HG02798 (cell line): Measurements from ENCODE around the gene RHOBTB1.
"Not testable (repeated sequence)": the region's sequence is repeated elsewhere in the genome, so short reads cannot be mapped to it uniquely, and the experiment has no call there.

Experiments used
- ATAC-seq: cut with Tn5 transposase; IDR thresholded peaks from one replicate; pipeline ENCODE4 v1.9.1; 2021; ENCODE audit warnings: mild to moderate bottlenecking; ENCODE audit not compliant: unreplicated experiment, poor library complexity

RHOBTB1 gene

GRCh38 chr10:60908896-60909295, 35.1 kb downstream of the RHOBTB1 start:
- ATAC-seq = no peak

GRCh38 chr10:60908031-60908430, 36.0 kb downstream of the RHOBTB1 start:
- no peak for ATAC-seq

GRCh38 chr10:60907236-60907635, 36.7 kb downstream of the RHOBTB1 start:
- no peak for ATAC-seq

GRCh38 chr10:60906825-60907224, 37.2 kb downstream of the RHOBTB1 start:
- not testable (repeated sequence) for ATAC-seq

GRCh38 chr10:60906411-60906810, 37.6 kb downstream of the RHOBTB1 start:
- no peak for ATAC-seq

- ATAC-seq = no peak
Observed at GRCh38 chr10:60905580-60905979, 38.4 kb downstream of the RHOBTB1 start.

- no peak for ATAC-seq
Observed at GRCh38 chr10:60903096-60903495, 40.9 kb downstream of the RHOBTB1 start.

- no peak for ATAC-seq
Observed at GRCh38 chr10:60901561-60902235, 42.3 kb downstream of the RHOBTB1 start.

GRCh38 chr10:60899266-60899665, 44.7 kb downstream of the RHOBTB1 start:
- ATAC-seq = no peak

GRCh38 chr10:60898321-60898720, 45.7 kb downstream of the RHOBTB1 start:
- ATAC-seq = no peak

GRCh38 chr10:60896810-60897209, 47.2 kb downstream of the RHOBTB1 start:
- no peak for ATAC-seq

GRCh38 chr10:60896033-60896432, 48.0 kb downstream of the RHOBTB1 start:
- ATAC-seq = no peak

GRCh38 chr10:60894786-60895185, 49.2 kb downstream of the RHOBTB1 start:
- ATAC-seq = no peak

GRCh38 chr10:60893231-60893630, 50.8 kb downstream of the RHOBTB1 start:
- no peak for ATAC-seq

- ATAC-seq = no peak
Observed at GRCh38 chr10:60892571-60892970, 51.4 kb downstream of the RHOBTB1 start.

- ATAC-seq = no peak
Observed at GRCh38 chr10:60890811-60891210, 53.2 kb downstream of the RHOBTB1 start.

- ATAC-seq = peak; percentile 64
Observed at GRCh38 chr10:60883187-60883586, 60.8 kb downstream of the RHOBTB1 start.

- ATAC-seq = no peak
Observed at GRCh38 chr10:60878224-60878623, 65.8 kb downstream of the RHOBTB1 start.

- no peak for ATAC-seq
Observed at GRCh38 chr10:60877777-60878120, 66.2 kb downstream of the RHOBTB1 start.

GRCh38 chr10:60877061-60877776, 66.8 kb downstream of the RHOBTB1 start:
- ATAC-seq = no peak

GRCh38 chr10:60873758-60874157, 70.2 kb downstream of the RHOBTB1 start:
- no peak for ATAC-seq

GRCh38 chr10:60872451-60872850, 71.5 kb downstream of the RHOBTB1 start:
- no peak for ATAC-seq
